Omental fat pad (tissue), 4 donors: ENCODE results near the gene RAB3B. TPM values are rescaled to one million over a fixed set of nuclear protein-coding genes. Genes with fewer than 3 reads are reported as not detected.

Source experiments
- ATAC-seq: fragments of 150-250 bp; one replicate; pipeline ENCODE4 v1.9.1; 2016; ENCODE audit warnings: mild to moderate bottlenecking, moderate library complexity; ENCODE audit not compliant: low FRiP score
- DNase-seq: peaks from one replicate; pipeline ENCODE4 v3.0.0-alpha.2; 2019; ENCODE audit warnings: low spot score
- CTCF ChIP-seq, 3 donors: fragments of 450-650 bp; IDR thresholded peaks; one replicate each; pipeline ENCODE4 v1.5.1; 2016 to 2017; ENCODE audit warnings: antibody characterized with exemption in 3 of 3, mild to moderate bottlenecking in 3 of 3, moderate library complexity in 2 of 3
- total RNA-seq, 4 donors: library from RNA; depleted of rRNA; stranded (reverse); fragments of >200 nt; gene quantifications; one replicate each; pipeline ENCODE4 v1.1.0, GENCODE V29; 2016

The RAB3B gene
- total RNA-seq, 4 donors from 2014 or later, result under 0.01 to 0.12 (median under 0.01) TPM; not detected in 1

GRCh38 chr1:51907079-51907702 lies 83.3 kb downstream of the RAB3B start:
- DNase-seq (no peak), ATAC-seq (no peak)
- no peak for TF ChIP-seq CTCF (IDR thresholded peaks at IDR 0.05)

- no peak for TF ChIP-seq CTCF (IDR thresholded peaks at IDR 0.05)
- no peak for ATAC-seq
- no peak for DNase-seq
Observed at GRCh38 chr1:51906306-51907078, 84.0 kb downstream of the RAB3B start.

GRCh38 chr1:51902456-51902855 lies 88.0 kb downstream of the RAB3B start:
- ATAC-seq, result no peak
- TF ChIP-seq CTCF (IDR thresholded peaks at IDR 0.05), result no peak
- DNase-seq, result no peak

GRCh38 chr1:51901151-51901550 lies 89.3 kb downstream of the RAB3B start:
- DNase-seq (no peak), ATAC-seq (no peak)
- TF ChIP-seq CTCF (IDR thresholded peaks at IDR 0.05), result no peak

GRCh38 chr1:51899022-51899421 lies 91.5 kb downstream of the RAB3B start:
- ATAC-seq (no peak), DNase-seq (no peak)
- no peak for TF ChIP-seq CTCF (IDR thresholded peaks at IDR 0.05)

- ATAC-seq (no peak), DNase-seq (no peak)
- no peak for TF ChIP-seq CTCF (IDR thresholded peaks at IDR 0.05)
Observed at GRCh38 chr1:51898090-51898734, 92.3 kb downstream of the RAB3B start.
